Upper lobe of left lung (tissue), 6 donors: ENCODE results near the gene CLEC16A. TPM values are rescaled to one million over a fixed set of nuclear protein-coding genes. Genes with fewer than 3 reads are reported as not detected.

Experiments used
- ATAC-seq, 2 donors: fragments of 200-7000 bp; cut with Tn5 transposase; one replicate each; pipeline ENCODE4 v1.9.1; 2022; ENCODE audit warnings: mild to moderate bottlenecking in 2 of 2, moderate library complexity in 2 of 2; ENCODE audit not compliant: low FRiP score in 2 of 2
- DNase-seq, 2 donors: peaks; one replicate each; pipeline ENCODE4 v3.0.0-alpha.2; 2019 to 2020
- H3K27ac ChIP-seq, 4 donors: fragments of 200-600 bp; sonication (generic); one replicate each; pipeline ENCODE4 v1.5.1; 2016 to 2019
- H3K27me3 ChIP-seq, 4 donors: fragments of 200-600 bp; sonication (generic); one replicate each; pipeline ENCODE4 v1.5.1; 2017 to 2019
- H3K36me3 ChIP-seq, 4 donors: fragments of 200-600 bp; sonication (generic); one replicate each; pipeline ENCODE4 v1.5.1; 2016 to 2019
- H3K4me1 ChIP-seq, 4 donors: fragments of 200-600 bp; sonication (generic); one replicate each; pipeline ENCODE4 v1.5.1; 2018 to 2019
- H3K4me3 ChIP-seq, 4 donors: fragments of 200-600 bp; sonication (generic); one replicate each; pipeline ENCODE4 v1.5.1; 2017 to 2019; ENCODE audit warnings: mild to moderate bottlenecking in 2 of 4, moderate library complexity in 1 of 4
- H3K9me3 ChIP-seq, 4 donors: fragments of 200-600 bp; sonication (generic); one replicate each; pipeline ENCODE4 v1.5.1; 2018 to 2019
- CTCF ChIP-seq, 6 experiments: fragments of 450-650 bp in 4 of 6; fragments of 200-600 bp in 2 of 6; sonication (generic) in 2 of 6; IDR thresholded peaks; one replicate each; pipeline ENCODE4 v1.5.1; 2016 to 2019; ENCODE audit warnings: antibody characterized with exemption in 6 of 6
- EP300 ChIP-seq, 4 donors: sonication (generic); formaldehyde crosslinking; IDR thresholded peaks; one replicate each; pipeline ENCODE4 v1.5.1; 2017; ENCODE audit warnings: antibody characterized with exemption in 4 of 4, control low read depth in 2 of 4
- POLR2A ChIP-seq, 4 donors: fragments of 450-650 bp; IDR thresholded peaks; one replicate each; pipeline ENCODE4 v1.5.1; 2016 to 2017; ENCODE audit warnings: antibody characterized with exemption in 4 of 4, mild to moderate bottlenecking in 2 of 4
- POLR2AphosphoS5 ChIP-seq, 2 donors: sonication (generic); formaldehyde crosslinking; IDR thresholded peaks; one replicate each; pipeline ENCODE4 v1.5.1; 2017; ENCODE audit warnings: antibody characterized with exemption in 2 of 2
- WGBS, 2 donors: methylation state at CpG; one replicate each; pipeline ENCODE4 v1.1.5; 2017 to 2018; 5-methylcytosine and 5-hydroxymethylcytosine counted together
- total RNA-seq, 6 donors: library from RNA; depleted of rRNA in 4 of 6; stranded (reverse); fragments of >200 nt in 4 of 6; gene quantifications; one replicate each; pipeline versions ENCODE4 v1.1.0 to v1.2.1, GENCODE V29; 2016 to 2021
- donor health status: DM: no; HTN: no; CAD: no; lungs with moderate emphysema.
- donor health status: DM: no; HTN: yes; CAD: no; lungs with severe emphysema.

Gene CLEC16A
- total RNA-seq, 6 donors from 2014 or later: 33.3 to 85.9 (median 46.4) TPM

GRCh38 chr16:11170696-11171447, 226.5 kb downstream of the CLEC16A start:
- Histone ChIP-seq H3K27me3 (no peaks in the 10 kb centered on the region), H3K36me3 (peaks cover 8 to 56% (median 24%) of the 10 kb centered on the region in 4 donors), H3K4me1 (no peaks in the 10 kb centered on the region), H3K4me3 (no peak overlapping the region), H3K27ac (no peak overlapping the region), H3K9me3 (no peaks in the 10 kb centered on the region)
- peak in 1 of 2 donors; percentile 25 for ATAC-seq
- TF ChIP-seq CTCF (IDR thresholded peaks at IDR 0.05) (no peak), POLR2AphosphoS5 (IDR thresholded peaks at IDR 0.05) (no peak), POLR2A (IDR thresholded peaks at IDR 0.05) (no peak), EP300 (IDR thresholded peaks at IDR 0.05) (no peak)
- no peak for DNase-seq
- 87 to 94% methylated on average over 10 to 19 of the region's 19 CpGs for WGBS, 2 donors

- Histone ChIP-seq H3K4me3 (no peak overlapping the region), H3K27ac (no peak overlapping the region), H3K4me1 (no peaks in the 10 kb centered on the region), H3K27me3 (no peaks in the 10 kb centered on the region), H3K9me3 (no peaks in the 10 kb centered on the region), H3K36me3 (peaks cover 8 to 58% (median 22%) of the 10 kb centered on the region in 4 donors)
- ATAC-seq (no peak), DNase-seq (no peak)
- TF ChIP-seq EP300 (IDR thresholded peaks at IDR 0.05) (no peak), POLR2A (IDR thresholded peaks at IDR 0.05) (no peak), CTCF (IDR thresholded peaks at IDR 0.05) (no peak), POLR2AphosphoS5 (IDR thresholded peaks at IDR 0.05) (no peak)
- WGBS, 2 donors: 87 to 90% methylated on average over 4 of the region's 4 CpGs
These were observed 227.0 kb downstream of the CLEC16A start for GRCh38 chr16:11171448-11171709.

GRCh38 chr16:11171757-11172299, 227.5 kb downstream of the CLEC16A start:
- H3K36me3 ChIP-seq: peaks cover 8 to 54% (median 19%) of the 10 kb centered on the region in 4 donors
- ATAC-seq (no peak), DNase-seq (no peak)
- H3K27me3 ChIP-seq: no peaks in the 10 kb centered on the region
- no peak for TF ChIP-seq CTCF (IDR thresholded peaks at IDR 0.05)
- no peak for TF ChIP-seq EP300 (IDR thresholded peaks at IDR 0.05)
- no peak for TF ChIP-seq POLR2A (IDR thresholded peaks at IDR 0.05)
- no peak for TF ChIP-seq POLR2AphosphoS5 (IDR thresholded peaks at IDR 0.05)
- WGBS, 2 donors: 97 to 98% methylated on average over 3 of the region's 3 CpGs
- H3K4me1 ChIP-seq: no peaks in the 10 kb centered on the region
- no peaks in the 10 kb centered on the region for H3K9me3 ChIP-seq
- H3K27ac ChIP-seq: no peak overlapping the region
- no peak overlapping the region for H3K4me3 ChIP-seq

GRCh38 chr16:11173426-11173825, 229.1 kb downstream of the CLEC16A start:
- no peak for DNase-seq
- H3K36me3 ChIP-seq: peaks cover 4 to 39% (median 10%) of the 10 kb centered on the region in 4 donors
- H3K9me3 ChIP-seq: no peaks in the 10 kb centered on the region
- WGBS, 2 donors: 95 to 96% methylated on average over 8 to 15 of the region's 15 CpGs
- no peaks in the 10 kb centered on the region for H3K27me3 ChIP-seq
- H3K4me1 ChIP-seq: no peaks in the 10 kb centered on the region
- TF ChIP-seq CTCF (IDR thresholded peaks at IDR 0.05) (no peak), POLR2A (IDR thresholded peaks at IDR 0.05) (no peak), EP300 (IDR thresholded peaks at IDR 0.05) (no peak), POLR2AphosphoS5 (IDR thresholded peaks at IDR 0.05) (no peak)
- ATAC-seq: no peak
- H3K4me3 ChIP-seq: no peak overlapping the region
- no peak overlapping the region for H3K27ac ChIP-seq

GRCh38 chr16:11174141-11174540, 229.8 kb downstream of the CLEC16A start:
- H3K4me1 ChIP-seq: no peaks in the 10 kb centered on the region
- WGBS, 2 donors: 95% methylated on average over 23 to 26 of the region's 26 CpGs
- ATAC-seq: no peak
- no peaks in the 10 kb centered on the region for H3K9me3 ChIP-seq
- no peak overlapping the region for H3K27ac ChIP-seq
- peak in 1 of 2 donors; percentile 77 for DNase-seq
- no peak for TF ChIP-seq EP300 (IDR thresholded peaks at IDR 0.05)
- TF ChIP-seq POLR2A (IDR thresholded peaks at IDR 0.05): no peak
- TF ChIP-seq POLR2AphosphoS5 (IDR thresholded peaks at IDR 0.05): no peak
- no peak for TF ChIP-seq CTCF (IDR thresholded peaks at IDR 0.05)
- peaks cover 4 to 39% (median 13%) of the 10 kb centered on the region in 4 donors for H3K36me3 ChIP-seq
- H3K4me3 ChIP-seq: no peak overlapping the region
- no peaks in the 10 kb centered on the region for H3K27me3 ChIP-seq
